ENCODE data around the gene MYBPC3.
A peak's percentile ranks its signal among the peaks of the same experiment; 100 is the strongest.
"Not testable (repeated sequence)": the region's sequence is repeated elsewhere in the genome, so short reads cannot be mapped to it uniquely, and the experiment has no call there.

The MYBPC3 gene

DNA sequence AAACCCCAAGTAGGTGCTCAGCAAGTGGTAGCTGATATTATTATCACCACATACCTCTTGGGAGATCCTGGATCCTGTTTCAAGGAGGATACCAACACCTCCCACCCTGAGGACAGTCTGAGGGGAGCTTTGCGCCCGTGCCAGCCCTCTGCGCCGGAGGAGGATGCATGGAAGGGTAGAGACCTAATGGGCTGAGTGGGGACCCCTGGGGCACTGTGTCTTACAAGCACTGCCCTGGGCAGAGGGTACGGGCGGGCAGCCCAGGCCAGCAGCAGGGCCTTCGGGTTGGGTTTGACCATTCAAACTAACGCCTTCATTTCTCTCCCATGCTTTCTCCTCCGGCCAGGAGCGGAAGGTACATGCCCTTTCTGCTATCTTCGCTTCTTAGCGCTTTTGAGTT is 26.3 kb downstream of the MYBPC3 start:
- Mint-ChIP-seq H3K36me3 (ENCODE audit: low read depth) (peaks cover 33% of the 10 kb centered on the region), H3K27ac (no peak overlapping the region), H3K27me3 (ENCODE audit: low read depth, poor library complexity) (no peaks in the 10 kb centered on the region), H3K4me3 (no peak overlapping the region), H3K4me1 (peaks cover 16% of the 10 kb centered on the region), H3K9me3 (no peaks in the 10 kb centered on the region)
- TF ChIP-seq CTCF (IDR thresholded peaks at IDR 0.05), result no peak
- no peak for DNase-seq

- no peaks in the 10 kb centered on the region for H3K9me3 Mint-ChIP-seq
- H3K27me3 Mint-ChIP-seq (ENCODE audit: low read depth, poor library complexity), result no peaks in the 10 kb centered on the region
- peaks cover 37% of the 10 kb centered on the region for H3K36me3 Mint-ChIP-seq (ENCODE audit: low read depth)
- no peak for DNase-seq
- H3K4me1 Mint-ChIP-seq, result peaks cover 10% of the 10 kb centered on the region
- no peak overlapping the region for H3K4me3 Mint-ChIP-seq
- no peak for TF ChIP-seq CTCF (IDR thresholded peaks at IDR 0.05)
- no peak overlapping the region for H3K27ac Mint-ChIP-seq
Measured at GRCh38 chr11:47325271-47326041, 27.0 kb downstream of the MYBPC3 start.

- Mint-ChIP-seq H3K36me3 (ENCODE audit: low read depth) (peaks cover 37% of the 10 kb centered on the region), H3K9me3 (no peaks in the 10 kb centered on the region), H3K27ac (no peak overlapping the region), H3K27me3 (ENCODE audit: low read depth, poor library complexity) (no peaks in the 10 kb centered on the region), H3K4me1 (peaks cover 2% of the 10 kb centered on the region), H3K4me3 (no peak overlapping the region)
- DNase-seq, result no peak
- TF ChIP-seq CTCF (IDR thresholded peaks at IDR 0.05), result no peak
Measured at GRCh38 chr11:47324520-47324919, 28.0 kb downstream of the MYBPC3 start.

GRCh38 chr11:47318166-47318565 is 34.3 kb downstream of the MYBPC3 start:
- Mint-ChIP-seq H3K27ac (no peak overlapping the region), H3K4me1 (no peaks in the 10 kb centered on the region), H3K27me3 (ENCODE audit: low read depth, poor library complexity) (no peaks in the 10 kb centered on the region), H3K36me3 (ENCODE audit: low read depth) (peaks cover 37% of the 10 kb centered on the region), H3K9me3 (no peaks in the 10 kb centered on the region), H3K4me3 (no peak overlapping the region)
- no peak for TF ChIP-seq CTCF (IDR thresholded peaks at IDR 0.05)
- no peak for DNase-seq

DNA sequence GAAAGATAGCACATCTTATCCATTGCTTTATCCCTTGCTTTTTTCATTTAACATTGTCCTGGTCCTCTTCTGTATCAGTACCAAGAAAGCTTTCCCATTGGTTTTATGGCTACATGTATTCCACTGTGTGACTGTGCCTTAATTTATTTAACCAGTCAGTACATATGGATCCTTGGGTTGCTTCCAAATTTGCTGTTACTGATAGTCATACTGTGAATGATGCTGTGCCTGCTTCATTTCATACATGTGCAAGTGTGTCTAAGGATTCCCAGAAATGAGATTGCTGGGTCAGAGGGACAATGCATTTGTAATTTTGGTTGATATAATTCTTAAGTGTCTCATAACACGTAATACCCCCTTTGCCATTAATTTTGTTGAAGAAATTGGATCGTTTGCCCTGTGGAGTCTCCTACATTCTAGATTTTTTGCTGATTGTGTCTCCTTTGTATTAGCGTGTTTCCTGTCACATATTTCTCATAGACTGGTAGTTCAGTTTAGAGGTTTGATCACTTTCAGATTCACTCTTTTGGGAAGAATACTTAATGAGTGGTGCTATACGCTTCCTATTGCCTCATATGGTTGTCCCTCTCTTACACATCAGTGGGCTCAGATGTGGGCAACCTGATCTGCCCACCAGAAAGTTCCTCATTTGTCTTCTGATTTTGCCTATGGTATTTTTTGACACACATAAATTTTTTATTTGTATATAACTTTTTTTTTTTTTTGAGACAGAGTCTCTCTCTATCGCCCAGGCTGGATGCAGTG is 35.3 kb downstream of the MYBPC3 start:
- Mint-ChIP-seq H3K27me3 (ENCODE audit: low read depth, poor library complexity) (no peaks in the 10 kb centered on the region), H3K4me3 (no peak overlapping the region), H3K27ac (peak overlapping the region; percentile 77), H3K9me3 (no peaks in the 10 kb centered on the region), H3K4me1 (no peaks in the 10 kb centered on the region), H3K36me3 (ENCODE audit: low read depth) (peaks cover 37% of the 10 kb centered on the region)
- no peak for DNase-seq
- no peak for TF ChIP-seq CTCF (IDR thresholded peaks at IDR 0.05)

- H3K36me3 Mint-ChIP-seq (ENCODE audit: low read depth), result peaks cover 34% of the 10 kb centered on the region
- H3K4me1 Mint-ChIP-seq; DNase-seq; H3K9me3 Mint-ChIP-seq; H3K27me3 Mint-ChIP-seq (ENCODE audit: low read depth, poor library complexity); H3K4me3 Mint-ChIP-seq; H3K27ac Mint-ChIP-seq: not testable (repeated sequence)
Measured at GRCh38 chr11:47316501-47316900, 36.0 kb downstream of the MYBPC3 start.

All from nephron progenitor cell (in vitro differentiated cells).